NT2/D1 (cell line): ENCODE data around the gene GALK2.

Experiments used
- SUZ12 ChIP-seq: IDR thresholded peaks from 2 replicates; pipeline ENCODE4 v1.6.1; 2011; ENCODE audit not compliant: insufficient read length, insufficient read depth; ENCODE audit errors: extremely low read depth
- YY1 ChIP-seq: IDR thresholded peaks from 2 replicates; pipeline ENCODE4 v1.6.1; 2011; ENCODE audit not compliant: insufficient read length, insufficient read depth
- ZNF274 ChIP-seq: IDR thresholded peaks from 2 replicates; pipeline ENCODE4 v1.6.1; 2011; ENCODE audit warnings: mild to moderate bottlenecking, low read depth, low read length

GRCh38 chr15:49200347-49200746 lies 30.3 kb downstream of the GALK2 start:
- TF ChIP-seq YY1 (no peak), SUZ12 (no peak), ZNF274 (no peak)
